DOHH2 (cell line): ENCODE results near the gene GNAT1.

Experiments used
- H3F3A ChIP-seq: fragments of 200-600 bp; sonication (generic), shearing (Covaris generic); 2 replicates; pipeline ENCODE4 v1.6.0; 2016; ENCODE audit warnings: antibody characterized with exemption, mild to moderate bottlenecking; ENCODE audit not compliant: control insufficient read depth, insufficient read depth
- H3K27ac ChIP-seq: fragments of 200-600 bp; sonication (generic); 2 replicates; pipeline ENCODE4 v1.5.1; 2014; ENCODE audit warnings: low read depth, mild to moderate bottlenecking, low read length, moderate library complexity
- H3K27me3 ChIP-seq: fragments of 200-600 bp; sonication (generic); 2 replicates; pipeline ENCODE4 v1.6.1; 2014; ENCODE audit warnings: mild to moderate bottlenecking, low read length, mixed read lengths; ENCODE audit not compliant: control insufficient read depth
- H3K36me3 ChIP-seq: fragments of 200-600 bp; sonication (generic); 2 replicates; pipeline ENCODE4 v1.6.1; 2014; ENCODE audit warnings: mild to moderate bottlenecking, low read length, moderate library complexity, mixed read lengths; ENCODE audit not compliant: control insufficient read depth
- H3K4me1 ChIP-seq: fragments of 200-600 bp; sonication (generic); 2 replicates; pipeline ENCODE4 v1.6.1; 2014; ENCODE audit warnings: mild to moderate bottlenecking, low read length, mixed read lengths; ENCODE audit not compliant: control insufficient read depth
- H3K4me2 ChIP-seq: fragments of 200-600 bp; sonication (generic); 2 replicates; pipeline ENCODE4 v1.6.0; 2014; ENCODE audit warnings: mild to moderate bottlenecking, low read length, moderate library complexity
- H3K4me3 ChIP-seq: fragments of 200-600 bp; sonication (generic); 2 replicates; pipeline ENCODE4 v1.5.1; 2014; ENCODE audit warnings: mild to moderate bottlenecking, low read length, mixed read lengths
- H3K79me2 ChIP-seq: fragments of 200-600 bp; sonication (generic); 2 replicates; pipeline ENCODE4 v1.6.1; 2014; ENCODE audit warnings: mild to moderate bottlenecking, low read length, mixed read lengths; ENCODE audit not compliant: control insufficient read depth
- H3K9me2 ChIP-seq: fragments of 200-600 bp; sonication (generic); replicated peaks from 2 replicates; pipeline ENCODE4 v1.6.1; 2014; ENCODE audit warnings: mild to moderate bottlenecking, low read length, mixed read lengths; ENCODE audit not compliant: control insufficient read depth
- H3K9me3 ChIP-seq: fragments of 200-600 bp; sonication (generic); 2 replicates; pipeline ENCODE4 v1.6.1; 2014; ENCODE audit warnings: antibody characterized with exemption, low read length, mixed read lengths; ENCODE audit not compliant: control insufficient read depth, insufficient read depth
- H4K20me1 ChIP-seq: fragments of 200-600 bp; sonication (generic); 2 replicates; pipeline ENCODE4 v1.6.0; 2014; ENCODE audit warnings: low read depth, mild to moderate bottlenecking, antibody characterized with exemption, low read length, moderate library complexity; ENCODE audit not compliant: control insufficient read depth, insufficient read depth
- EZH2phosphoT487 ChIP-seq: fragments of 200-600 bp; sonication (generic); IDR thresholded peaks from 2 replicates; pipeline ENCODE4 v1.6.1; 2017; ENCODE audit warnings: borderline replicate concordance, mild to moderate bottlenecking, antibody characterized with exemption, low read length, moderate library complexity, mixed read lengths
- TF ChIP-seq, protein P1 (sequence below): fragments of 200-600 bp; sonication (generic); IDR thresholded peaks from one replicate; pipeline ENCODE4 v1.5.1; 2014; ENCODE audit warnings: antibody characterized with exemption, mild to moderate bottlenecking, low read depth, low read length; ENCODE audit not compliant: poor library complexity, severe bottlenecking

Gene GNAT1

DNA sequence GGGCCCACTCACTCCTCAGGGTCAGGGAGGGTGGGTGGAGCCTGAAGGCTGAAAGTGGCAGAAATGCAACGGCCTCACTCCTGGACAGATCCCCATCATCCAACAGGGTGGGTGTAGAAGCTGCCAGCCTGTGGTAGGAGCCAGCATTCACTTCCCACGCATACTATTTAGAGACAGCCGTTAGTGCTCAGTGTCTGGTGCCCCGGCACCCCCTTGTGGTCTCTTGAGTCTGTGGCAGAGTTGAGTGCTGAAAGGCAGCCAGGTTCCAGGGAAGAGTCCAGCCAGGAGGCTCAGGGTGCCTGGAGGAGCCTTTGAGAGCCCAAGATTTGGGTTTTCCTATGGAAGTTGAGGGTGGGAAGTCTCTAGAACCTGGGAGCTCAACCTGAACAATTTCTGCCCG is 2.1 kb upstream of the GNAT1 start:
- Histone ChIP-seq H3K27ac (no peak overlapping the region), H3F3A (no peaks in the 10 kb centered on the region), H3K27me3 (peaks cover 6% of the 10 kb centered on the region; the same call in 1 of the 2 replicates), H4K20me1 (no peaks in the 10 kb centered on the region), H3K9me3 (no peaks in the 10 kb centered on the region), H3K79me2 (no peaks in the 10 kb centered on the region), H3K4me3 (no peak overlapping the region), H3K9me2 (no peaks in the 10 kb centered on the region), H3K4me2 (no peak overlapping the region), H3K36me3 (no peaks in the 10 kb centered on the region), H3K4me1 (peaks cover 8% of the 10 kb centered on the region)
- TF ChIP-seq, protein P1, sequence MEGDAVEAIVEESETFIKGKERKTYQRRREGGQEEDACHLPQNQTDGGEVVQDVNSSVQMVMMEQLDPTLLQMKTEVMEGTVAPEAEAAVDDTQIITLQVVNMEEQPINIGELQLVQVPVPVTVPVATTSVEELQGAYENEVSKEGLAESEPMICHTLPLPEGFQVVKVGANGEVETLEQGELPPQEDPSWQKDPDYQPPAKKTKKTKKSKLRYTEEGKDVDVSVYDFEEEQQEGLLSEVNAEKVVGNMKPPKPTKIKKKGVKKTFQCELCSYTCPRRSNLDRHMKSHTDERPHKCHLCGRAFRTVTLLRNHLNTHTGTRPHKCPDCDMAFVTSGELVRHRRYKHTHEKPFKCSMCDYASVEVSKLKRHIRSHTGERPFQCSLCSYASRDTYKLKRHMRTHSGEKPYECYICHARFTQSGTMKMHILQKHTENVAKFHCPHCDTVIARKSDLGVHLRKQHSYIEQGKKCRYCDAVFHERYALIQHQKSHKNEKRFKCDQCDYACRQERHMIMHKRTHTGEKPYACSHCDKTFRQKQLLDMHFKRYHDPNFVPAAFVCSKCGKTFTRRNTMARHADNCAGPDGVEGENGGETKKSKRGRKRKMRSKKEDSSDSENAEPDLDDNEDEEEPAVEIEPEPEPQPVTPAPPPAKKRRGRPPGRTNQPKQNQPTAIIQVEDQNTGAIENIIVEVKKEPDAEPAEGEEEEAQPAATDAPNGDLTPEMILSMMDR: peak; percentile 69
- no peak for TF ChIP-seq EZH2phosphoT487

DNA sequence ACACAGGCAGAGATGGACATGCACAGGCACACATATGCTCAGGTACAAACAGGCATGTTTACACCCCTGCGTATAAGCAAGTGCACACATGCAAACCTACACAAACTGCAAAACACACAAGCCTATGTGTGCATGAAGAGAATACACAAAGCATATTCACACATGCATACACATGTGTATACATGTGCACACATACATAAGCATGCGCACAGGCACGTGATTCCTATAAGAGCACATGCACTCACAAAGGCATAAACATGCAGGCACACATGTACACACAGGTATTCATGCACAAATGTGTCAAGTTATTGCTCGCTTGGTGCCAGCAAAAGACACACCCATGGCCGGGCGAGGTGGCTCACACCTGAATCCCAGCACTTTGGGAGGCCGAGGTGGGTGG is 1.4 kb upstream of the GNAT1 start:
- H3K4me2 ChIP-seq: no peak overlapping the region
- peaks cover 7% of the 10 kb centered on the region; the same call in 1 of the 2 replicates for H3K27me3 ChIP-seq
- TF ChIP-seq EZH2phosphoT487: no peak
- TF ChIP-seq, protein P1: no peak
- peaks cover 14% of the 10 kb centered on the region for H3K4me1 ChIP-seq
- no peaks in the 10 kb centered on the region for H3K9me3 ChIP-seq
- no peaks in the 10 kb centered on the region for H3K79me2 ChIP-seq
- no peaks in the 10 kb centered on the region for H4K20me1 ChIP-seq
- no peak overlapping the region for H3K27ac ChIP-seq
- H3K36me3 ChIP-seq: no peaks in the 10 kb centered on the region
- H3K9me2 ChIP-seq: no peaks in the 10 kb centered on the region
- H3F3A ChIP-seq: no peaks in the 10 kb centered on the region
- no peak overlapping the region for H3K4me3 ChIP-seq

DNA sequence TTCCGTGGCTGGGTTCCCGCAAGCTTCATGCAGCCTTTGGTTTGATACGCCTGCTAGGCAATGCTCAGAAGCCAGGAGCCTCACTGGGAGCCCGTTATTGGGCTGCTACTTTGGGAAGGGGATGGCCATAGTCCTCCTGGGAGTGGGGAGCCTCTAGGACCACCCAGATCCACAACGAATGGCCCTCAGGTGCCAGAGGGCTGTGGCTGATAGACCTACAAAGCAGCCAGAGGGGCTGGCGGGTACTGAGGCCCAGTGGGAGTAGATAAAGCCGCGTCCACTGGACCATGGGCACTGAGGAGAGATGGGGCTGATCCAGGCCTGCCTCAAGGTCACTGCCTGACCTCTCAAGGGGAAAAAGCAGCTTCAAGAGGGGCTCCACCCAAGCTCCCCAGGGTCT is 714 bp downstream of the GNAT1 start:
- H4K20me1 ChIP-seq: no peaks in the 10 kb centered on the region
- no peaks in the 10 kb centered on the region for H3K79me2 ChIP-seq
- H3K9me2 ChIP-seq: no peaks in the 10 kb centered on the region
- no peak overlapping the region for H3K4me2 ChIP-seq
- H3F3A ChIP-seq: no peaks in the 10 kb centered on the region
- no peaks in the 10 kb centered on the region for H3K9me3 ChIP-seq
- H3K4me3 ChIP-seq: no peak overlapping the region
- peaks cover 18% of the 10 kb centered on the region; the same call in 1 of the 2 replicates for H3K27me3 ChIP-seq
- peaks cover 14% of the 10 kb centered on the region for H3K4me1 ChIP-seq
- H3K36me3 ChIP-seq: no peaks in the 10 kb centered on the region
- no peak overlapping the region for H3K27ac ChIP-seq
- TF ChIP-seq, protein P1: no peak
- no peak for TF ChIP-seq EZH2phosphoT487
